ENCODE measurements around the gene SCAF4.
A peak's percentile ranks its signal among the peaks of the same experiment; 100 is the strongest.

Gene SCAF4

DNA sequence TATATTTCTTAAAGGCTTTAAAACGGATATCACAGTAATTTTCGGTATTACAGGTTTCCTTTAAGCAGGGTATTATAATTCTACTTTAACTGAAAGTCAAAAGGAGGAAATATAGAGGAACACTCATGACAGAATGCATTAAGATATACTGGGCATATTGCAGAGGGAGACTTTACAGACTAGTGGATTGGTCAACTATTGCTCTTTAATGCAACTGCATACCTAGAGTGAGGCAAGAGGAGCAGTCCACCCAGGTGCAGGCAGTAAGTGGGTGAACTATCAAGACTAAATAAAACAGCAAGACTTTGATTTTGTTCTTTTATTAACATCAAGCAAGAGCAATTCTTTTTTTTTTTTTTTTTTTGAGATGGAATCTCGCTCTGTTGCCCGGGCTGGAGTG lies 10.5 kb downstream of the SCAF4 start:
- Histone ChIP-seq H4K20me1 (ENCODE audit: insufficient read depth, low read length, poor library complexity, severe bottlenecking) (peaks cover 94% of the 10 kb centered on the region), H3K9ac (ENCODE audit: low read depth, low read length, poor library complexity, severe bottlenecking) (no peak overlapping the region), H3K4me1 (ENCODE audit: insufficient read depth, low read length, poor library complexity, severe bottlenecking) (peaks cover 33% of the 10 kb centered on the region), H3K27me3 (ENCODE audit: insufficient read depth, low read length, poor library complexity, severe bottlenecking) (no peaks in the 10 kb centered on the region), H3K79me2 (ENCODE audit: insufficient read depth, low read length) (peaks cover 99% of the 10 kb centered on the region), H3K9me3 (ENCODE audit: insufficient read depth, low read depth, low read length) (no peaks in the 10 kb centered on the region), H3K36me3 (ENCODE audit: insufficient read depth, low read length) (0 out of 2 replicates have a peak, but pooled peaks cover 3% of the 10 kb centered on the region), H3K9me2 (replicated peaks; ENCODE audit: low read depth, low read length) (no peaks in the 10 kb centered on the region), H3K4me3 (ENCODE audit: low read length, poor library complexity, severe bottlenecking) (peak overlapping the region; percentile 3), H3K4me2 (ENCODE audit: low read depth, low read length, poor library complexity, severe bottlenecking) (peak overlapping the region; percentile 91), H3F3A (ENCODE audit: low read depth) (no peaks in the 10 kb centered on the region), H2AFZ (ENCODE audit: low read length) (no peak overlapping the region)
- TF ChIP-seq, protein P1, sequence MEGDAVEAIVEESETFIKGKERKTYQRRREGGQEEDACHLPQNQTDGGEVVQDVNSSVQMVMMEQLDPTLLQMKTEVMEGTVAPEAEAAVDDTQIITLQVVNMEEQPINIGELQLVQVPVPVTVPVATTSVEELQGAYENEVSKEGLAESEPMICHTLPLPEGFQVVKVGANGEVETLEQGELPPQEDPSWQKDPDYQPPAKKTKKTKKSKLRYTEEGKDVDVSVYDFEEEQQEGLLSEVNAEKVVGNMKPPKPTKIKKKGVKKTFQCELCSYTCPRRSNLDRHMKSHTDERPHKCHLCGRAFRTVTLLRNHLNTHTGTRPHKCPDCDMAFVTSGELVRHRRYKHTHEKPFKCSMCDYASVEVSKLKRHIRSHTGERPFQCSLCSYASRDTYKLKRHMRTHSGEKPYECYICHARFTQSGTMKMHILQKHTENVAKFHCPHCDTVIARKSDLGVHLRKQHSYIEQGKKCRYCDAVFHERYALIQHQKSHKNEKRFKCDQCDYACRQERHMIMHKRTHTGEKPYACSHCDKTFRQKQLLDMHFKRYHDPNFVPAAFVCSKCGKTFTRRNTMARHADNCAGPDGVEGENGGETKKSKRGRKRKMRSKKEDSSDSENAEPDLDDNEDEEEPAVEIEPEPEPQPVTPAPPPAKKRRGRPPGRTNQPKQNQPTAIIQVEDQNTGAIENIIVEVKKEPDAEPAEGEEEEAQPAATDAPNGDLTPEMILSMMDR (conservative IDR thresholded peaks at IDR 0.05; ENCODE audit: low read length), result no peak
- TF ChIP-seq EZH2phosphoT487 (IDR thresholded peaks at IDR 0.05; ENCODE audit: borderline replicate concordance), result no peak

DNA sequence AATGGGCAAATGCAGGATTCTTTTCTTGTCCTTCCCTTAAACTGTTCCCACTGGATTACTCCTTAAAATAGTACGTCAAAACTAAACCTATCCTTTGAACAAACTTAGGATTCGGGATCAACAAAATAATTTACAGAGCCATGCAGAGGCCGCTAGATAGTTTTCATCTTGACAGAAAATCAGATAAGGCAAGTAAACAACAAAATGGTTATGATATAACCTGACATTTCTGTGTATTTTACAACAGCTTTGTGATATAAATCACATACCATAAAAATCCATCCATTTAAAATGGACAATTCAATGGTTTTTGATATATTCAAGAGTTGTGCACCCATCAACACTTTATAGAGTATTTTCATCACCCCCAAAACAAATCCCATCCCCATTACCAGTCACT lies 11.2 kb downstream of the SCAF4 start:
- Histone ChIP-seq H2AFZ (ENCODE audit: low read length) (no peak overlapping the region), H3K36me3 (ENCODE audit: insufficient read depth, low read length) (0 out of 2 replicates have a peak, but pooled peaks cover 3% of the 10 kb centered on the region), H3K9me3 (ENCODE audit: insufficient read depth, low read depth, low read length) (no peaks in the 10 kb centered on the region), H3K9me2 (replicated peaks; ENCODE audit: low read depth, low read length) (no peaks in the 10 kb centered on the region), H3F3A (ENCODE audit: low read depth) (no peaks in the 10 kb centered on the region), H3K9ac (ENCODE audit: low read depth, low read length, poor library complexity, severe bottlenecking) (no peak overlapping the region), H3K4me2 (ENCODE audit: low read depth, low read length, poor library complexity, severe bottlenecking) (peak overlapping the region; percentile 91), H3K4me3 (ENCODE audit: low read length, poor library complexity, severe bottlenecking) (no peak overlapping the region), H4K20me1 (ENCODE audit: insufficient read depth, low read length, poor library complexity, severe bottlenecking) (peaks cover 94% of the 10 kb centered on the region), H3K79me2 (ENCODE audit: insufficient read depth, low read length) (peaks cover 99% of the 10 kb centered on the region), H3K4me1 (ENCODE audit: insufficient read depth, low read length, poor library complexity, severe bottlenecking) (peaks cover 33% of the 10 kb centered on the region), H3K27me3 (ENCODE audit: insufficient read depth, low read length, poor library complexity, severe bottlenecking) (no peaks in the 10 kb centered on the region)
- no peak for TF ChIP-seq EZH2phosphoT487 (IDR thresholded peaks at IDR 0.05; ENCODE audit: borderline replicate concordance)
- TF ChIP-seq, protein P1 (conservative IDR thresholded peaks at IDR 0.05; ENCODE audit: low read length), result no peak

- H3K9me3 ChIP-seq (ENCODE audit: insufficient read depth, low read depth, low read length), result no peaks in the 10 kb centered on the region
- no peak overlapping the region for H3K9ac ChIP-seq (ENCODE audit: low read depth, low read length, poor library complexity, severe bottlenecking)
- peaks cover 29% of the 10 kb centered on the region for H3K4me1 ChIP-seq (ENCODE audit: insufficient read depth, low read length, poor library complexity, severe bottlenecking)
- peaks cover 94% of the 10 kb centered on the region for H4K20me1 ChIP-seq (ENCODE audit: insufficient read depth, low read length, poor library complexity, severe bottlenecking)
- H3K4me2 ChIP-seq (ENCODE audit: low read depth, low read length, poor library complexity, severe bottlenecking), result peak overlapping the region; percentile 91
- H3K4me3 ChIP-seq (ENCODE audit: low read length, poor library complexity, severe bottlenecking), result no peak overlapping the region
- H3K79me2 ChIP-seq (ENCODE audit: insufficient read depth, low read length), result peaks cover 99% of the 10 kb centered on the region
- no peaks in the 10 kb centered on the region for H3F3A ChIP-seq (ENCODE audit: low read depth)
- TF ChIP-seq, protein P1 (conservative IDR thresholded peaks at IDR 0.05; ENCODE audit: low read length), result no peak
- no peak for TF ChIP-seq EZH2phosphoT487 (IDR thresholded peaks at IDR 0.05; ENCODE audit: borderline replicate concordance)
- H3K9me2 ChIP-seq (replicated peaks; ENCODE audit: low read depth, low read length), result no peaks in the 10 kb centered on the region
- no peaks in the 10 kb centered on the region for H3K27me3 ChIP-seq (ENCODE audit: insufficient read depth, low read length, poor library complexity, severe bottlenecking)
- 0 out of 2 replicates have a peak, but pooled peaks cover 3% of the 10 kb centered on the region for H3K36me3 ChIP-seq (ENCODE audit: insufficient read depth, low read length)
- H2AFZ ChIP-seq (ENCODE audit: low read length), result no peak overlapping the region
These were observed 11.6 kb downstream of the SCAF4 start for GRCh38 chr21:31720330-31720729.

All from Loucy (cell line).